CD4-positive, alpha-beta T cell treated with Interleukin-17A for 1 hour (primary cell): ENCODE data around the gene AFF3.
A peak's percentile ranks its signal among the peaks of the same experiment; 100 is the strongest.

Source experiments
- DNase-seq: peaks from one replicate; pipeline ENCODE4 v3.0.0-alpha.2; 2020

AFF3 gene

DNA sequence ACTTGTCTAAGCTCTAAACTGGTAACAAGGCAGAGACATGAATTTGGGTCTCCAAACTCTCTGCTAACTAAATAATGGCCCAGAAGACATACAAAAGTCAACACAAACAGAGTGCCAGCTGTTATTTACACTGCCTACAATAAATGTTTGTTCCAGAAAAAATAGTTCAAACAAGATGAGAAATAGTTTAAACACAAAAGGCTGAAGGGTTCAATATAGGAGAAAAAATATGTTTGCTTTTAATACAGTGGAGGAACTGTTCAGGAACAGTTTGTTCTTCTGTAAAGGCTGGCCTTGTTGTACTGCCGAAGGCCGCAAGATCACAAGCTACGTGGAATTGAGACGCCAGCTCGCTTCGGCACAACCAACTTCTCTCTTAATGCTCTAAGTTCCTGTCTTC, 74.6 kb downstream of the AFF3 start:
- DNase-seq = no peak

GRCh38 chr2:100066856-100067255, 75.5 kb downstream of the AFF3 start:
- DNase-seq = no peak

DNA sequence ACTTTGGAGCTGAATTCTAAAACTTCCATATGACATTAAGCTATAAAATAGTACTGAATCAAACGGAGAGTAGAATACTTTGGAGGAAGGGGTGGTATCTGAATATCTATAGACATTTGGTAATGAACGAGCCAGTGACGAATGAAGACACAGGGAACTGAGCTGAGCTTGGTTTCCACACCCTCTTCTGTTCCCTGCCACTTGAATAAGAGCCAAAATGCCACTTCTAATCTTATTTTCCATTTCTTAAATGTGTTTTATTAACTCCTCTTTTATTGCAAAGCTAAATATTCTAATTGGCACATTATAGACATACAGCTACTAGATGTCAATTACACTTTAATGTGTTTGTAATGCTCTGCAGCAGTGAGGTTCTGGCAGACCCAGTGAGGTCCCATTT, 76.1 kb downstream of the AFF3 start:
- DNase-seq = no peak

- no peak for DNase-seq
Observed at GRCh38 chr2:100064592-100065428, 77.6 kb downstream of the AFF3 start.

DNA sequence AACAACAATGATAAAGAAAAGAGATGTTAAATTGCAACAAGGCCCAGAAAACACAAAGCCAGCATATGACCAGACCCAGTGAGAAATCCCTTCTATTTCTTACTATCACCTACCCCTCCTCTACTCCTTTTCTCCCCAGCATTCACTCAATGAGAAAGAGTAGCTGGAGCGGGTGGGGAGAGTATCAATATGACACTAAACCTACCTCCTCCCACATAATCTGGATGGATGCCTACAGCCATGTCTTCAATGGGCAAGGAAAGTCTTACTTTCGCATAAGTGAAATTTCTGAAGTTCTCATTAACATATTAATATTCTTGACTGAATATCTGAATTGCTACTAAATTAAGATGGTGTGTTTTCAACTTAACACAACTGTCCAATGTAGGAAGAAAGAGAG, 78.2 kb downstream of the AFF3 start:
- no peak for DNase-seq

DNA sequence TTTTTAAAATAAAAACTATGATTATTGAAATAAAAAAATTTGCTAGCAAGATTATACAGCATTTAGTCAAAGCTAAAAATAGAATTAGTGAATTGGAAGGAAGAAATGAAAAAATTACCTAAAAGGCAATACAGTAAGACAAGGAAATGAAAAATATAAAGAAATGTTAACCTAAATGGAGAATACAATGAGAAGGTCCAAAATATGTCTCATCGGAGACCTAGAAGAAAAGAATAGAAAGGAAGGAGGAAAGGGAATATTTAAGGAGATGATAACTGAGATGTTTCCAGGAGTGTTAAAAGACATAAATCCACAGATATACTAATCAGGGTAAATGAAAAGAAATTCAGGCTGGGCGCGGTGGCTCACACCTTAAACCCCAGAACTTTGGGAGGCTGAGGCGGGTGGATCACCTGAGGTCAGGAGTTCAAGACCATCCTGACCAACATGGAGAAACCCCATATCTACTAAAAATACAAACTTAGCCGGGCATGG, 78.9 kb downstream of the AFF3 start:
- no peak for DNase-seq

DNA sequence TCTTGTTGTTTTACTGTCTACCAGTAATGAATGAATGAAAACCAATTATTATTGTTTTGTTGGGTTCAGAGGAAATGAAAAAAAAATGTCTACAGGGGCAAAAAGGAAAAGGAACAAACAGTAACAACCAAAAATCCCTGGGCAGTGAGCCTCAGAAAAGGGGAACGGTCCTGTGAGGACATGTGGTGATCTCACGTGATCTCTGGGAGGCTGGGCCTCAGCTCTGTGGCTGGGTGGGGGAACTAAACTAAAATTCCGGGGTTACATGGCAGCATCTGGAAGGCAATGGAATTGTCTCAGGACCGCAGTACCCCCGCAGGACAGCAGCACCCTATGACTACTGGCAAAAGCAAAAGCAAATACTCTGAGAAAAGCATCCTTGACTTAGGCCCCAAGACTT, 80.1 kb downstream of the AFF3 start:
- no peak for DNase-seq

GRCh38 chr2:100060875-100061274, 81.5 kb downstream of the AFF3 start:
- peak; percentile 42 for DNase-seq

GRCh38 chr2:100059638-100060037, 82.8 kb downstream of the AFF3 start:
- no peak for DNase-seq

DNA sequence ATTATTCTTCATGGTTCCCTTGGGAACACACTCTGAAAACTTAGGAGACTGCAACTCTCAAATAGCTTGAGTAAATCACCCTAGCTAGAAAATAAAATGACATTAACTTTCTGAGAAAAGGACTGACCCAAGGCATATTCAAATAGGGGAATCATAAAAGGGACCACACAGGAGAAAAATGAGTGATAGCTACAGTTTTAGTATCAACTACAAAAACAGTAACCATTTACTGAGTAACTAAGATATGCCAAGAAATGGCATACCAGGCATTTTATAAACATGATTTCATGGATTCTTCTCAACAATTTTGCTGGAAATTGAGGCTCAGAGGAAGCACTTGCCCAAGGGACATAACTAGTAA, 84.5 kb downstream of the AFF3 start:
- DNase-seq = no peak

DNA sequence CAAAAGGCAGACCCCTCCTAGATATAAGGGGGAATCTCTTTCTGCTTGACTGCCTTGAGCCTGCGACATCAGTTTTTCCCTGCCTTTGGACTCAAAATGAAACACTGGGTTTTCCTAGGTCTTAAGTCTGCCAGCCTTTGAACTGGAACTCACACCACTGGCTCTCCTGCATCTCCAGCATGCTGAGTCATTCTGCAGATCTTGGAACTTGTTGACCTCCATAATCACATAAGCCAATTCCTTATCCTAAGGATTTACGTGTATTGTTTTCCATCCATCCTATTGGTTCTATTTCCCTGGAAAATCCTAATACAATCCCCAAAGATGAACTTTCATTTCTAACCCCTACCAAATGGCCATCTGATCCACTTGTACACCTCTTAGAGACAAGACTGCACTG, 88.0 kb downstream of the AFF3 start:
- DNase-seq = no peak

DNA sequence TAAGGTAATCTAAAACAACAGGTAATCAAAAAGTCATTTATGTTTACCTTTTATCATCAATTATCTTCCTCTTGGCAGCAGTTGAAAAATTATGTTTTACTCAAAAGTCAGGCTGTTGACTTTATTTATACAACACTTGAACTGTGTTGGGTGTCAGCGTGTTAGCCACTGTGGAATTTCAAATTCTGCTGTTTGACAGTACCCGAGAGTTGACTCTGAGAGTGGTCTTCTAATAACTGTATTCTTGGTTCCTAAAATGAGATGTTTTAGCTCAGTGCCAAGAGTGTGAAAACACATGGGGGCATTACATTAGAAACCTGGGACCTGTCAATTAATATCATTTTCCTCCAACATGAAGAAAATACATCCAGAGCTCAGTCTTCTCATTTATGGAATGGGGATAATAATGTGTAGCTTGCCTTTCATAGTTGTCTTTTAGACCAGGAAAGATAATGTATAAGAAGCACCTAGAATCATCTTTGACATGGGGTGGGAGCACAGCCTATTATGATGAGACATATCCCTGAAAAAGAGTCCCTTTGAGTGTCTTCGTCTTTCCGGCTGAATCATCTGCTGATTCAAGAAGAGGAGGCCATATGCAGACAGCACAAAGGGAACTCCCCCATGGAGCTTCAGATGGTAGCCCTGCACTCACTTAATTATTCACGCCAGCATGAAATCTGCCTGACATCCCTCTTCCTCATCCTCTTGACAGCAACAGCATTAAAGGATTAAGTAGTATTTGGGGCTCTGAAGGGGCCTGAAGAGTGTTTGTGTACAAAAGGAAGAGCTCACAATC, 89.1 kb downstream of the AFF3 start:
- no peak for DNase-seq

DNA sequence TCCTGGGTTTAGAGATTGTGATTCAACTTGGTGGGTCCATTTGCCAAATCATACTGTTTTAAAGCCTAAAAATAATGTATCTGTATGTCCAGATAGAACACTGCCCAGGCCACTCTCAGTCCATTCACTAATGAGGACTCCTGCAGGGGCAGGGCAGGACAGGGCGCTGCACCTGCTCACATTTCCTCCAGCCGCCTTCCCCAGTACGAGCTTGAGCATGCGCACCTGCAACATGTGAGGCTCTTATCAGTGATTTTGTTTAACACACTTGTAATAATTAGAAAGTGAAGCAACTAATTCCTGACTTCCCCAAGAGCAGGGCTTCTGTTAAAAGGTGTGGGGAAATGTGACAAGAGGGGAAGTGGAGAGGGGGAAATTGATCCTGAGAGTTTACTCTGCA, 89.7 kb downstream of the AFF3 start:
- no peak for DNase-seq

GRCh38 chr2:100051253-100051652, 91.1 kb downstream of the AFF3 start:
- no peak for DNase-seq

GRCh38 chr2:100050685-100051084, 91.7 kb downstream of the AFF3 start:
- no peak for DNase-seq

DNA sequence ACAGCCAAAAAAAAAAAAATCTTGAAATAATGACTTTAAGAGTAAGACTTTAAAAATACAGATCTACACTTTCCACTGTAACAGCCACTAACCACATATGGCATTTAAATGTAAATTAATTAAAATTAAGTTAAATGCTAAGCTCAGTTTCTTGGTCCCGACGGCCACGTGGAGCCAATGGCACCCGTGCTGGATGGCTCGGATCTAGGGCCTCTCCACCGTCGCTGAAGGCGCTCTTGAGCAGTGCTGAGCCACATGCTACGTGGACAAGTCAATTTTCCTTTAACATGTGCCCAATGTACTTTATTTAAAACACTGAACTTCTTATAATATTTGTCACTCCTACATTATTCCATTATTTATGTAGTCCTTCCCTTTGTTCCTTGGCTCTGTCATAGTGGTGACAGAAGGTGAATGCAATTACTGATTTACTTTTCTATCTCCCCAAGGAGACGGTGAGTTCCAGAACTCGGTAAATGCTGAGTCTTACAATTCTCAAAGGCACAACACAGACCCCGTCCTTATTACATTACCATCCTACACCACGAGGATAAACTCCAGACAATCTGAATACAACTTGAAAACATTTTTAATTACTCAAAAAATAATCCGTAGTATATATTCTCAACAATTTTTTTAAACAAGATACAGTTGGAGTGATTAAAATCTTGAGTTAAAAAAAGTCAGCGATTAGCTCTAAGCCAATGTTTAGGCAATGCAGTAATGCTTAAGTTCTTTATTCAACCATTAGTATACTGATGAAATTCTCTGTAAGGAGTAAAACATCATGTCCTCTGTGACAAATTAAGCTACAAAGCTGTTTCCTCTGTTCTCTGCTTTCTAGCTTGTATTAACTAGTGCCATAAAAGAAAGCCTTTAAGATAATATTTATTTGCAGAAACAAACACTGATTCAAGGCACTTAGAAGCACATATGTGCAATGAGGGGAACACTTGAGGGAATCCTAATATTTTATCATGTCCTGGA, 95.1 kb downstream of the AFF3 start:
- DNase-seq = no peak

- no peak for DNase-seq
Observed at GRCh38 chr2:100045000-100045399, 97.4 kb downstream of the AFF3 start.

DNA sequence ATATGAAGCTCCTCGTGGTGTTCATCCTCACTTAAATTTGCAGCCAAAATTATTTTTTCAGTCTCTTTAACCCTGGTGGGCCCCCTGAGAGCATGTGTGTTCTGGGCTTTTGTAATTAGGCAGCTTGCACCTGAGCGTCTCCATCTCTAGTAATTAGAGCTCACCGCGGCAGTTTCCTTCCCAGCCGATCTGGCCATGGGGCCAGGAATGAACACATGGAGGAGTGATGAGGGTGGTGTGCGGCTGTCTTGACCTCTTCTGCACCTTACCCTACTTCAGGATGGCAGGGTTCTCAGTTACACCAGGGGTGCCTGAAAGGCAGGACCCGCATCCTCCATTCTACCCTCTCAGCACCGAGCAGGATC, 98.5 kb downstream of the AFF3 start:
- no peak for DNase-seq

DNA sequence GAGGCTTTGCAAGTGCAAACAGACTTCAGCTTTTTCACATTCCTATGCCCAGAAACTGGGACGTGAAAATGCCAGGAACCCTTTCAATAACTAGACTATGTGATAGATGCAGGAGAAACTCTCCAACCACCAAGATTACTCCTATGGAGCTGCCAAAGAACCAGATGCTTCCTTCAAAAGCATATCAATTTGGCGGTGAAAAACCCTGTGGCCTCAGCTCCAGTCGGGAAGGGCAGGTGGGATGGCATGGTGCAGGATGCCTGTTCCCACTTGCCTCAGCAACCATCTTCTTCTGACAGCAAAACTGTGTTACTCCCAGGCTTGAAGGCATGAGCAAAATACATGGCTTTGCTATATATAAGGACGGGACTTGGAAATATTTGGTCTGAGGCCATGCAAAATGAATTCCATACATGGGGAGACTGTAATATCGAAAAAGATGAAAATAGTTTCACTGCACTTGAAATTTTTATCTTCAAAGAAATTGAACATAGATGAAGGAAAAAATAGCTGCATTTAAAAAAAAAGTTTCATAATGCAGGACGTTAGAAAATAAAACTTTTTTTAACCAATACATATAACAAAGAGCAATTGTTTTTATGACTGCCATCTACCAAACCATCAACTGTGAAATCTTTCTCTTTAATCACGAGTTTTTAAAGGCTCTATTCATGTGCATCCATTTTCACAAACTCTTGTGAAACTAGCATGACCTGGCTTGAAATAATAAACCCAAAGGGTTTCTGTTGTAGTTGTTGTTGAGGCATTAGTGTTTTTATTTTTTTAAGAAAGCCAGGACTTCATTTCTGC, 99.1 kb downstream of the AFF3 start:
- DNase-seq = no peak

DNA sequence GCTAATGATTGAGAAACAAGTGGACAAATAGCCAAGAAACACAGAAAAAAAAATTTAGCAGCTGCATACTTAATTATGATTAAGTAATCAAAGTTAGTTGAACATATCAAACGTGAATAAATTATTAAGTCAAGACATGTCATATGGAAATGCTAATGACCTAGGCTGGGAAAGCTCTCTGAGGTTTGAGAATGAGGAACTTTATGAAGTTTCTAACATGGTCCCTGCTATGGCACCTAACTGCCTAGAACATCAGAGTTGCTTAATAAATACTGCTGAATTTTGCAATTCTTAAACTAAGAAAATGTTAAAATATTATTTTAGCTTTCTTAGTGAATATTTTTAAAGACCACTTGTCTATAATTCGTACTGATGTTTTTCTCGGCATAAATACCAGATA, 99.8 kb downstream of the AFF3 start:
- no peak for DNase-seq

GRCh38 chr2:100041946-100042345, 100.4 kb downstream of the AFF3 start:
- no peak for DNase-seq

- DNase-seq = no peak
Observed at GRCh38 chr2:100041385-100041784, 101.0 kb downstream of the AFF3 start.
